Measurements from ENCODE around the gene GANAB.
A peak's percentile ranks its signal among the peaks of the same experiment; 100 is the strongest.
"Not testable (repeated sequence)": the region's sequence is repeated elsewhere in the genome, so short reads cannot be mapped to it uniquely, and the experiment has no call there.

GANAB gene

GRCh38 chr11:62601372-62602140 is 44.9 kb downstream of the GANAB start, which contains the start of gene MTA2:
Gene MTA2 (minus strand): TSS chr11:62601865. CDS start chr11:62601450, 415 bp downstream.
- DNase-seq (ENCODE audit: low read depth in 2 of 2): peak; percentile 92 to 93

GRCh38 chr11:62601122-62601371 is 45.4 kb downstream of the GANAB start:
- DNase-seq (ENCODE audit: low read depth in 2 of 2): no peak

GRCh38 chr11:62600367-62601121 is 45.9 kb downstream of the GANAB start:
- no peak for DNase-seq (ENCODE audit: low read depth in 2 of 2)

GRCh38 chr11:62599901-62600300 is 46.5 kb downstream of the GANAB start:
- DNase-seq (ENCODE audit: low read depth in 2 of 2): no peak

GRCh38 chr11:62599069-62599696 is 47.2 kb downstream of the GANAB start:
- DNase-seq (ENCODE audit: low read depth in 2 of 2): peak; percentile 96 to 97

GRCh38 chr11:62595124-62595523 is 51.3 kb downstream of the GANAB start:
- DNase-seq (ENCODE audit: low read depth in 2 of 2): no peak

- peak in 1 of 2 experiments; percentile 42 for DNase-seq (ENCODE audit: low read depth in 2 of 2)
These were observed 52.9 kb downstream of the GANAB start for GRCh38 chr11:62593434-62594044.

- no peak for DNase-seq (ENCODE audit: low read depth in 2 of 2)
These were observed 53.4 kb downstream of the GANAB start for GRCh38 chr11:62592989-62593421.

- DNase-seq (ENCODE audit: low read depth in 2 of 2): no peak
These were observed 54.1 kb downstream of the GANAB start for GRCh38 chr11:62592146-62592815.

GRCh38 chr11:62591448-62592145 is 54.8 kb downstream of the GANAB start, which contains the start of gene TUT1:
Gene TUT1 (minus strand): TSS chr11:62591523. CDS start chr11:62591485, 38 bp downstream.
- DNase-seq (ENCODE audit: low read depth in 2 of 2): peak; percentile 96 to 97

GRCh38 chr11:62588966-62589637 is 57.3 kb downstream of the GANAB start:
- no peak for DNase-seq (ENCODE audit: low read depth in 2 of 2)

GRCh38 chr11:62585356-62585755 is 61.1 kb downstream of the GANAB start:
- DNase-seq (ENCODE audit: low read depth in 2 of 2): not testable (repeated sequence)

- not testable (repeated sequence) for DNase-seq (ENCODE audit: low read depth in 2 of 2)
These were observed 64.7 kb downstream of the GANAB start for GRCh38 chr11:62581735-62582134.

GRCh38 chr11:62580959-62581715 is 65.3 kb downstream of the GANAB start:
- no peak for DNase-seq (ENCODE audit: low read depth in 2 of 2)

- no peak for DNase-seq (ENCODE audit: low read depth in 2 of 2)
These were observed 67.2 kb downstream of the GANAB start for GRCh38 chr11:62579252-62579651.

- DNase-seq (ENCODE audit: low read depth in 2 of 2): no peak
These were observed 67.9 kb downstream of the GANAB start for GRCh38 chr11:62578541-62578940.

- DNase-seq (ENCODE audit: low read depth in 2 of 2): no peak
These were observed 69.2 kb downstream of the GANAB start for GRCh38 chr11:62577046-62577714.

- no peak for DNase-seq (ENCODE audit: low read depth in 2 of 2)
These were observed 70.6 kb downstream of the GANAB start for GRCh38 chr11:62575837-62576236.

- no peak for DNase-seq (ENCODE audit: low read depth in 2 of 2)
These were observed 71.3 kb downstream of the GANAB start for GRCh38 chr11:62575156-62575555.
